ENCODE data around the gene OCIAD2. TPM values are rescaled to one million over a fixed set of nuclear protein-coding genes. Genes with fewer than 3 reads are reported as not detected.
"Not testable (repeated sequence)": the region's sequence is repeated elsewhere in the genome, so short reads cannot be mapped to it uniquely, and the experiment has no call there.

OCIAD2 gene
- total and polyA plus RNA-seq, 8 donors, result 37.2 to 109 (median 94.9) TPM

DNA sequence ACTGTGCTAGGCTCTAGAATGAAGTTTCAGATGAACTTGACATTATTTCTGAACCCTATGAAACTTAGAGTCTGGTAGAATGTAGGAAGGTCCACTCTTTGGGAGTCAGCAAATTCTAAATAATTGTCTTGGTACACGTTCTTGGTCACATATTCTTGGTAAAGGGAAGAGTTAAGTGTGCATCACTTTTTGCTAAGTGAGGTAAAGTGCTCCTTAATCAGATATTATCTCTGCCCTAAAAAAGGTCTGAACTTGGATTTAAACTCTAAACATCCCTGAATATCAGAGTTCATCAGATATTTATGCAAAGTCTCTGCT lies 7.2 kb downstream of the OCIAD2 start:
- ATAC-seq, result no peak
- intact Hi-C loops (cut with DNase I), result no loop called here

DNA sequence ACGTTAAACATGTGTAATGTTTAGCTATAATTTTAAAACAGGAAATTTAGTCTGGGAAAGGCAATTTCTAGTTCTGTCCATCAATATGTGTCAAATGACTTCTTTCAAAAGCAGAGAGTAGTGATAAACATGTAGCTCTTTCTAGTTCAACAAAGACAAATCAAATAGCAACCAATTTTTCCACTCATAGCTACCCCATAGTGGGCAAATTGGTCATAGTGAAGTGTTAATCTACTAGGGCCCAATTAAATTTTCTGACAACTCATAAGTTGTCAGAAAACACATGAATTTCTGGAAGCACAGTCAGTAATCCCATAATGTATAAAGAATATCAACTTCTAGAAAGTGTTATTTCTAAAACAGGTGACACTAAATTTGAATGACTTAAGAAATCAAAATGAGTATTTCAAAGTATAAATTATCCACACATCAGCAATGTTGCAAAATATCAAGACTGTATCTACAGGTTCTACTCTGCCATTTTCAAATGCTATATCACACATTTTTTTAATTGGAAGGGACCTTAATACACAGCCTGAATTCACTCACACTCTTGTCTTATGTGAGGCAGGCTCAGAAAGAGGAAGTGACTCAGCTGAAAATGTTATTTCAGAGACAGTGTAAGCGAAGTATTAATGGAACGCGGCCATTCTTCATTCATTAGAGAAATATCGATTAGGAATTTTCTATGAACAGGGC lies 7.7 kb downstream of the OCIAD2 start:
- H3K27me3 ChIP-seq, result no peaks in the 10 kb centered on the region
- no peak for DNase-seq
- TF ChIP-seq, protein P1, sequence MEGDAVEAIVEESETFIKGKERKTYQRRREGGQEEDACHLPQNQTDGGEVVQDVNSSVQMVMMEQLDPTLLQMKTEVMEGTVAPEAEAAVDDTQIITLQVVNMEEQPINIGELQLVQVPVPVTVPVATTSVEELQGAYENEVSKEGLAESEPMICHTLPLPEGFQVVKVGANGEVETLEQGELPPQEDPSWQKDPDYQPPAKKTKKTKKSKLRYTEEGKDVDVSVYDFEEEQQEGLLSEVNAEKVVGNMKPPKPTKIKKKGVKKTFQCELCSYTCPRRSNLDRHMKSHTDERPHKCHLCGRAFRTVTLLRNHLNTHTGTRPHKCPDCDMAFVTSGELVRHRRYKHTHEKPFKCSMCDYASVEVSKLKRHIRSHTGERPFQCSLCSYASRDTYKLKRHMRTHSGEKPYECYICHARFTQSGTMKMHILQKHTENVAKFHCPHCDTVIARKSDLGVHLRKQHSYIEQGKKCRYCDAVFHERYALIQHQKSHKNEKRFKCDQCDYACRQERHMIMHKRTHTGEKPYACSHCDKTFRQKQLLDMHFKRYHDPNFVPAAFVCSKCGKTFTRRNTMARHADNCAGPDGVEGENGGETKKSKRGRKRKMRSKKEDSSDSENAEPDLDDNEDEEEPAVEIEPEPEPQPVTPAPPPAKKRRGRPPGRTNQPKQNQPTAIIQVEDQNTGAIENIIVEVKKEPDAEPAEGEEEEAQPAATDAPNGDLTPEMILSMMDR (IDR thresholded peaks at IDR 0.05), result no peak
- intact Hi-C loops (cut with DNase I), result no loop called here
- H3K27ac ChIP-seq, result no peak overlapping the region
- H3K4me1 ChIP-seq, result no peaks in the 10 kb centered on the region
- peaks cover 0 to 30% of the 10 kb centered on the region in 2 donors for H3K36me3 ChIP-seq
- H3K4me3 ChIP-seq, result no peak overlapping the region
- H3K9me3 ChIP-seq, result no peaks in the 10 kb centered on the region
- no peak for ATAC-seq

More for the DNA sequence above, 7.2 kb downstream of the OCIAD2 start:
- H3K27ac ChIP-seq, result no peak overlapping the region
- H3K27me3 ChIP-seq, result no peaks in the 10 kb centered on the region
- no peak overlapping the region for H3K4me3 ChIP-seq
- TF ChIP-seq, protein P1 (IDR thresholded peaks at IDR 0.05), result no peak
- H3K9me3 ChIP-seq, result no peaks in the 10 kb centered on the region
- H3K36me3 ChIP-seq, result peaks cover 0 to 30% of the 10 kb centered on the region in 2 donors
- no peaks in the 10 kb centered on the region for H3K4me1 ChIP-seq
- DNase-seq, result no peak

DNA sequence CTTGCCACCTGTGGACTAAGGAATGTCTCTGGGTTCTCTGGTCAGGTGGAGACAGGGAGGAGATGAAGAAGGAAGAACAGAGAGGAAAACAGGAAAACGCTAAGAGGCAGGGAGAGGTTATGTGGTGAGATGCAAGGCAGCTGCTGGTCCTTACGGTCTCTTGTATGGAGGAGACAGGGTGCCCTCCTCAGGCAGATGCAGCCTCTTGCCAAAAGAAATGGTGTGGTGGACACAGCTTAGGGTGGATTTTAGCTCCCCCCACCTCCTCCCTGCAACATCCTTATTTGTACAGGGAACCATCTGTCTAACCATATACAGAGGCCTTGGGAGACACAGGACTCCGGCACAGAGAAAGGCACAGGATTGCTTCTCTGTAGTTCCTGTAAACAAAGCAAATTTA lies 9.7 kb downstream of the OCIAD2 start:
- Histone ChIP-seq H3K36me3 (peaks cover 0 to 36% of the 10 kb centered on the region in 2 donors), H3K9me3 (no peaks in the 10 kb centered on the region), H3K4me3 (no peak overlapping the region), H3K27ac (no peak overlapping the region), H3K4me1 (no peaks in the 10 kb centered on the region), H3K27me3 (no peaks in the 10 kb centered on the region)
- intact Hi-C loops (cut with DNase I), result no loop called here
- TF ChIP-seq, protein P1 (IDR thresholded peaks at IDR 0.05), result no peak
- DNase-seq, result no peak
- ATAC-seq, result no peak

DNA sequence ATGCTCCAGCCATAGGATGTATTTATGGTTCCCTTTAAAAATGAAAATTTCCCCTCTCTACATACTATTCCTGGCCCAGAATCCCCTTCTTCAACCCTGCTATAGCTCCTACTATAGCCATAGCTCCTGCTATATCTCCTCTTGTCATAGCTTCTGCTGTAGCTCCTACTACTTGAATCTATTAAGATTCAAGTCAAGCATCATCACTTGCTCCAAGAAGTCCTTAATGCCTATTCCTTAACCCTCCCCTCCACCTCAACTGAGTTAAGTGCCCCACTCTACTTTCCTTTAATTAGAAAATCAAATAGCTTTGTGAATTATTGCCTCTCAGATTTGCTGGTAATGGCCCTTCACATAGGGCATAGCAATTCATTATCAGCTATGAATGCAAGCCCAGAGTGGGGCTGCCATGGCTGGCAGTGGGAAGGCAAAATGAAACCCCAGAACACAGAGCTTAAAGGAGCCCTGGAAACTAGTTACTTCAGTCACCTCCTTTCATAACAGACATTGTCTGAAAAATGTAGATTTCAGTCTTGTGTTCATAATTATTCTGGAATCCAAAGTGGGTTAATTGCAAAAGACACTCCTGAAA lies 15.4 kb downstream of the OCIAD2 start:
- H3K4me1 ChIP-seq, result no peaks in the 10 kb centered on the region
- DNase-seq (no peak), ATAC-seq (peak; percentile 95)
- H3K27me3 ChIP-seq, result no peaks in the 10 kb centered on the region
- peaks cover 0 to 34% of the 10 kb centered on the region in 2 donors for H3K36me3 ChIP-seq
- H3K27ac ChIP-seq, result no peak overlapping the region
- H3K9me3 ChIP-seq, result no peaks in the 10 kb centered on the region
- TF ChIP-seq, protein P1 (IDR thresholded peaks at IDR 0.05), result no peak
- intact Hi-C loops (cut with DNase I), result no loop called here
- H3K4me3 ChIP-seq, result no peak overlapping the region

DNA sequence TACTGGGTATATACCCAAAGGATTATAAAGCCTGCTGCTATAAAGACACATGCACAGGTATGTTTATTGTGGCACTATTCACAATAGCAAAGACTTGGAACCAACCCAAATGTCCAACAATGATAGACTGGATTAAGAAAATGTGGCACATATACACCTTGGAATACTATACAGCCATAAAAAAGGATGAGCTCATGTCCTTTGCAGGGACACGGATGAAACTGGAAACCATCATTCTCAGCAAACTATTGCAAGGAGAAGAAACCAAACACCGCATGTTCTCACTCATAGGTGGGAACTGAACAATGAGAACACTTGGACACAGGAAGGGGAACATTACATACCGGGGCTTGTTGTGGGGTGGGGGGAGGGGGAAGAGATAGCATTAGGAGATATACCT lies 16.8 kb downstream of the OCIAD2 start:
- H3K36me3 ChIP-seq, result peaks cover 0 to 26% of the 10 kb centered on the region in 2 donors
- H3K4me1 ChIP-seq; H3K27ac ChIP-seq; intact Hi-C loops (cut with DNase I); ATAC-seq; H3K27me3 ChIP-seq; DNase-seq; H3K4me3 ChIP-seq; H3K9me3 ChIP-seq: not testable (repeated sequence)

DNA sequence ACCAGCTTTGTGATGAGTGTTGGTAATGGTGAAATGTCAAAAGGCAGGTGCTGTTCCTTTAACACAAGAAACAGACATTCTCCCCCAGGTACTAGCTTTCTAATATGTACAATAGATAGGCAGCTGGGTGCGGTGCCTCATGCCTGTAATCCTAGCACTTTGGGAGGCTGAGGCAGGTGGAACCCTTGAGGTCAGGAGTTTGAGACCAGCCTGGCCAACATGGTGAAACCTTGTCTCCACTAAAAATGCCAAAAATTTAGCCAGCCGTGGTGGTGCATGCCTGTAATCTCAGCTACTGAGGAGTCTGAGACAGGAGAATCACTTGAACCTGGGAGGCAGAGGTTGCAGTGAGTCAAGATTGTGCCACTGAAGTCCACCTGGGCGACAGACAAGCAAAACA lies 24.9 kb downstream of the OCIAD2 start:
- H3K27ac ChIP-seq; intact Hi-C loops (cut with DNase I): not testable (repeated sequence)

More for the DNA sequence above, 24.9 kb downstream of the OCIAD2 start:
- H3K27me3 ChIP-seq, ATAC-seq, H3K4me3 ChIP-seq, DNase-seq, H3K4me1 ChIP-seq, H3K36me3 ChIP-seq, H3K9me3 ChIP-seq: not testable (repeated sequence)
